Caco-2 (cell line): ENCODE results near the gene KIAA0408. TPM values are rescaled to one million over a fixed set of nuclear protein-coding genes. Genes with fewer than 3 reads are reported as not detected.

Experiments
- BruUV-seq: library from RNA; stranded (reverse); fragments of 400-500 nt; replicated peaks from 2 replicates; lab custom pipeline; 2021; lab: Mats Ljungman, UMichigan
- CTCF ChIA-PET: fragments of 300-600 bp; sonication (Branson Sonifier 250); formaldehyde crosslinking; loops from one replicate; lab custom pipeline; 2022; ENCODE audit warnings: antibody characterized with exemption; lab: Charles Lee
- POLR2A ChIA-PET: fragments of 300-600 bp; sonication (Branson Sonifier 250); formaldehyde crosslinking; loops from one replicate; lab custom pipeline; 2022; ENCODE audit warnings: antibody characterized with exemption; lab: Charles Lee
- DNase-seq, 2 experiments: peaks; one replicate each; pipeline versions ENCODE4 v3.0.0 to v3.0.0-alpha.2; 2020 to 2022
- H3K27me3 ChIP-seq: replicated peaks from 2 replicates; pipeline ENCODE4 v1.6.0; 2011; ENCODE audit warnings: low read length; ENCODE audit not compliant: control insufficient read depth, insufficient read depth
- H3K36me3 ChIP-seq: 2 replicates; pipeline ENCODE4 v1.5.1; 2011; ENCODE audit warnings: low read length; ENCODE audit not compliant: control insufficient read depth, insufficient read depth
- H3K4me1 ChIP-seq: fragments of 250-450 bp; sonication (Bioruptor Pico); 2 replicates; pipeline ENCODE4 v1.5.1; 2020; ENCODE audit warnings: mild to moderate bottlenecking
- H3K4me3 ChIP-seq: 2 replicates; pipeline ENCODE4 v1.5.1; 2011; ENCODE audit warnings: low read depth, mild to moderate bottlenecking, control low read depth, low read length
- H3K9me3 ChIP-seq: fragments of 250-450 bp; sonication (Bioruptor Pico); 2 replicates; pipeline ENCODE4 v1.5.1; 2020; ENCODE audit warnings: mild to moderate bottlenecking, moderate library complexity
- H3K27ac Mint-ChIP-seq: one replicate; pipeline ENCODE4 v1.8.0; 2022; ENCODE audit warnings: mixed read lengths; ENCODE audit not compliant: unreplicated experiment
- H3K27me3 Mint-ChIP-seq: one replicate; pipeline ENCODE4 v1.8.0; 2022; ENCODE audit warnings: mixed read lengths; ENCODE audit not compliant: insufficient read depth, unreplicated experiment
- H3K36me3 Mint-ChIP-seq: one replicate; pipeline ENCODE4 v1.8.0; 2022; ENCODE audit warnings: mild to moderate bottlenecking, mixed read lengths; ENCODE audit not compliant: insufficient read depth, unreplicated experiment
- H3K4me1 Mint-ChIP-seq: one replicate; pipeline ENCODE4 v1.8.0; 2022; ENCODE audit warnings: low read depth, mixed read lengths; ENCODE audit not compliant: unreplicated experiment
- H3K4me3 Mint-ChIP-seq: one replicate; pipeline ENCODE4 v1.8.0; 2022; ENCODE audit warnings: mild to moderate bottlenecking, moderate library complexity, mixed read lengths; ENCODE audit not compliant: unreplicated experiment
- H3K9me3 Mint-ChIP-seq: one replicate; pipeline ENCODE4 v1.8.0; 2022; ENCODE audit warnings: mixed read lengths; ENCODE audit not compliant: unreplicated experiment
- intact Hi-C: fragments of 100-400 bp; cut with micrococcal nuclease; formaldehyde crosslinking; loops from one replicate; pipeline ENCODE4 v1.10.0; 2022; ENCODE audit not compliant: unreplicated experiment
- total RNA-seq: library from RNA; stranded (reverse); gene quantifications from 2 replicates; pipeline ENCODE4 v1.2.3, GENCODE V29; 2022
- TF ChIP-seq, protein P1 (sequence below), 2 experiments: fragments of 200-600 bp in 1 of 2; IDR thresholded peaks; 1 replicate in 1 of 2; 2 replicates in 1 of 2; pipeline versions ENCODE4 v1.5.1 to v1.8.0; 2011 to 2022; ENCODE audit warnings: antibody characterized with exemption in 1 of 2, control low read depth in 1 of 2, inconsistent platforms in 1 of 2, low read depth in 1 of 2, low read length in 1 of 2, mild to moderate bottlenecking in 1 of 2, moderate library complexity in 1 of 2; ENCODE audit not compliant: insufficient read depth in 1 of 2, severe bottlenecking in 1 of 2, unreplicated experiment in 1 of 2

Gene KIAA0408
- total RNA-seq, 1 experiment from 2014 or later, result not detected

DNA sequence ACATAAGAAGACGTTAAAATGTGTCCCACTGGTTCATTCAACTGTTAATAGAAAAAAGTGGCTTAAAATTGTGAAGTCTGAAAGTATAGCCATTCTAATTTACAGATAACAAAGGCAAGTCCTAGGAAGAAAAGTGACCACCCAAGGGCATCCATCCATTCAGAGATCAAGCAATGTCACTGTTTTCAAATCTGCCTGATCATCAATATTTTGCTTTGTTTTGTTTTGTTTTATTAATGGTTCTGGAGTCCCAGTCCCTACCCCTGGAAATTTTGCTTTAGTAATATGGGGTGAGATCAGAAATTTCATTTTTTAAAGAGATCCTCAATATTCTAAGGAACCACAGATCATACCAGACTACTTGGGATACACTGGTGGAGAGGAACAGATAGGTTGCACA lies 17.3 kb downstream of the KIAA0408 start:
- no peaks in the 10 kb centered on the region for H3K4me1 Mint-ChIP-seq
- Histone ChIP-seq H3K4me1 (no peaks in the 10 kb centered on the region), H3K9me3 (no peaks in the 10 kb centered on the region), H3K4me3 (no peak overlapping the region), H3K27me3 (no peaks in the 10 kb centered on the region), H3K36me3 (no peaks in the 10 kb centered on the region)
- no peaks in the 10 kb centered on the region for H3K36me3 Mint-ChIP-seq
- DNase-seq, result no peak
- H3K27ac Mint-ChIP-seq, result no peak overlapping the region
- H3K9me3 Mint-ChIP-seq, result no peaks in the 10 kb centered on the region
- TF ChIP-seq, protein P1, sequence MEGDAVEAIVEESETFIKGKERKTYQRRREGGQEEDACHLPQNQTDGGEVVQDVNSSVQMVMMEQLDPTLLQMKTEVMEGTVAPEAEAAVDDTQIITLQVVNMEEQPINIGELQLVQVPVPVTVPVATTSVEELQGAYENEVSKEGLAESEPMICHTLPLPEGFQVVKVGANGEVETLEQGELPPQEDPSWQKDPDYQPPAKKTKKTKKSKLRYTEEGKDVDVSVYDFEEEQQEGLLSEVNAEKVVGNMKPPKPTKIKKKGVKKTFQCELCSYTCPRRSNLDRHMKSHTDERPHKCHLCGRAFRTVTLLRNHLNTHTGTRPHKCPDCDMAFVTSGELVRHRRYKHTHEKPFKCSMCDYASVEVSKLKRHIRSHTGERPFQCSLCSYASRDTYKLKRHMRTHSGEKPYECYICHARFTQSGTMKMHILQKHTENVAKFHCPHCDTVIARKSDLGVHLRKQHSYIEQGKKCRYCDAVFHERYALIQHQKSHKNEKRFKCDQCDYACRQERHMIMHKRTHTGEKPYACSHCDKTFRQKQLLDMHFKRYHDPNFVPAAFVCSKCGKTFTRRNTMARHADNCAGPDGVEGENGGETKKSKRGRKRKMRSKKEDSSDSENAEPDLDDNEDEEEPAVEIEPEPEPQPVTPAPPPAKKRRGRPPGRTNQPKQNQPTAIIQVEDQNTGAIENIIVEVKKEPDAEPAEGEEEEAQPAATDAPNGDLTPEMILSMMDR (IDR thresholded peaks at IDR 0.05; ENCODE audit: insufficient read depth in 1 of 2, low read depth in 1 of 2, low read length in 1 of 2, severe bottlenecking in 1 of 2, unreplicated experiment in 1 of 2), result no peak
- H3K4me3 Mint-ChIP-seq, result no peak overlapping the region
- POLR2A ChIA-PET, result no interaction called here
- intact Hi-C loops, result no loop called here
- peaks cover 11% of the 10 kb centered on the region for H3K27me3 Mint-ChIP-seq
- BruUV-seq, result no TSS peak
- CTCF ChIA-PET, result no interaction called here

DNA sequence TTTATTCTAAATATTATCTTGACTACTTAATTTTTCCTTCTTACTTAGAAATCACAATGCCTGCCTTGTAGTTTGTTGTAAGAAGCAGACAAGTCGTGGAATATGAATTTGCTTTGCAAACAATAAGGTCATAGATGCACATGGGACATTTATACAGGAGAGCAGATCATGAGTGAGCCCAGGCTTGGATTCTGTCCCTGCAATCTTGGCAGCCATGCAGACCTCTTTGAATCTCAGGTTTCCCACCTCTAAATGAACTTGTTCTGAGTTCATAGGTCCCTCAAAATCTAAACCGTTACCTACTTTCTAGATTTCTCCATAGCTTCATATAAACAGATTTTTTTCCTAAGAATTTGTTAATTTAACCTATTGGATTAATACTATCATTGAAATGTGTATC lies 19.5 kb downstream of the KIAA0408 start:
- no peaks in the 10 kb centered on the region for H3K9me3 ChIP-seq
- POLR2A ChIA-PET, result no interaction called here
- TF ChIP-seq, protein P1 (IDR thresholded peaks at IDR 0.05; ENCODE audit: insufficient read depth in 1 of 2, low read depth in 1 of 2, low read length in 1 of 2, severe bottlenecking in 1 of 2, unreplicated experiment in 1 of 2), result no peak

DNA sequence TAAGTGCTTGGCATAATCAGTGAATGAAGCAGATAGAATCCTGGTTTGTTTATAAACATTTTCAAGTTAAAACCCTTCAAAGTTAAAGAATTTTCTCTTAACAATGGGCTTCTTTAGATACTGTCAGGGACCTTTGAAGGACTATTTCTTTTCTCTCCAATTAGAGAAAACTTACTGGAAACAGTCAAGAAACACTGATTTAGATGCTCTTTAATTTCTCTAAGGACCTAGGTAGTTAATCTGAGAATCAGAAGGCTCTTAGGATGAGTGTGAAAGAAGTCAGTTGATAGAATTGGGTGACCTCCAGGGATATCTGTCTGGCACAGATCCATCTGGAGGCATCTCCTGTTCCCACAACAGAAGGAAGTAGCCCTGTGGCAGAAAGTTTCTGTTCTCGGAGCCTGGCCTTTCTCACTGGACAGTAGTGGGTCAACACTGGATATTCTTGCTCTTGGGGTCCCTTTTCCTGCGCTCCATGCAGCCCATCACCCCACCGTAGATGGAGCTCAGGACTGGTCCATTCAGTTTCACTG lies 22.5 kb downstream of the KIAA0408 start:
- H3K4me1 Mint-ChIP-seq, result no peaks in the 10 kb centered on the region
- no peak for DNase-seq
- H3K36me3 ChIP-seq, result no peaks in the 10 kb centered on the region
- no peaks in the 10 kb centered on the region for H3K27me3 ChIP-seq
- ChIA-PET POLR2A (no interaction called here), CTCF (no interaction called here)
- TF ChIP-seq, protein P1 (IDR thresholded peaks at IDR 0.05; ENCODE audit: insufficient read depth in 1 of 2, low read depth in 1 of 2, low read length in 1 of 2, severe bottlenecking in 1 of 2, unreplicated experiment in 1 of 2), result no peak
- H3K36me3 Mint-ChIP-seq, result no peaks in the 10 kb centered on the region
- no TSS peak for BruUV-seq
- no peak overlapping the region for H3K4me3 ChIP-seq
- no peak overlapping the region for H3K27ac Mint-ChIP-seq
- H3K4me1 ChIP-seq, result no peaks in the 10 kb centered on the region
- intact Hi-C loops, result no loop called here
- H3K27me3 Mint-ChIP-seq, result peaks cover 6% of the 10 kb centered on the region
- H3K9me3 ChIP-seq, result no peaks in the 10 kb centered on the region
- H3K4me3 Mint-ChIP-seq, result no peak overlapping the region
- H3K9me3 Mint-ChIP-seq, result no peaks in the 10 kb centered on the region

More for the DNA sequence above, 19.5 kb downstream of the KIAA0408 start:
- H3K36me3 Mint-ChIP-seq, result no peaks in the 10 kb centered on the region
- peaks cover 10% of the 10 kb centered on the region for H3K27me3 Mint-ChIP-seq
- no peaks in the 10 kb centered on the region for H3K4me1 Mint-ChIP-seq
- BruUV-seq, result no TSS peak
- H3K27me3 ChIP-seq, result no peaks in the 10 kb centered on the region
- H3K9me3 Mint-ChIP-seq, result no peaks in the 10 kb centered on the region
- no peak overlapping the region for H3K27ac Mint-ChIP-seq
- H3K36me3 ChIP-seq, result no peaks in the 10 kb centered on the region
- CTCF ChIA-PET, result no interaction called here
- H3K4me1 ChIP-seq, result no peaks in the 10 kb centered on the region
- intact Hi-C loops, result no loop called here
- no peak overlapping the region for H3K4me3 Mint-ChIP-seq
- no peak overlapping the region for H3K4me3 ChIP-seq
- no peak for DNase-seq
